ENCODE results near the gene CXorf38. TPM values are rescaled to one million over a fixed set of nuclear protein-coding genes. Genes with fewer than 3 reads are reported as not detected.
A peak's percentile ranks its signal among the peaks of the same experiment; 100 is the strongest.

CXorf38 gene
- total and polyA plus RNA-seq, 9 of the 15 experiments (the other 6 are each of a cell fraction or from before 2014, with no cell fraction given) = 1.2 to 12.8 (median 8.4) TPM

DNA sequence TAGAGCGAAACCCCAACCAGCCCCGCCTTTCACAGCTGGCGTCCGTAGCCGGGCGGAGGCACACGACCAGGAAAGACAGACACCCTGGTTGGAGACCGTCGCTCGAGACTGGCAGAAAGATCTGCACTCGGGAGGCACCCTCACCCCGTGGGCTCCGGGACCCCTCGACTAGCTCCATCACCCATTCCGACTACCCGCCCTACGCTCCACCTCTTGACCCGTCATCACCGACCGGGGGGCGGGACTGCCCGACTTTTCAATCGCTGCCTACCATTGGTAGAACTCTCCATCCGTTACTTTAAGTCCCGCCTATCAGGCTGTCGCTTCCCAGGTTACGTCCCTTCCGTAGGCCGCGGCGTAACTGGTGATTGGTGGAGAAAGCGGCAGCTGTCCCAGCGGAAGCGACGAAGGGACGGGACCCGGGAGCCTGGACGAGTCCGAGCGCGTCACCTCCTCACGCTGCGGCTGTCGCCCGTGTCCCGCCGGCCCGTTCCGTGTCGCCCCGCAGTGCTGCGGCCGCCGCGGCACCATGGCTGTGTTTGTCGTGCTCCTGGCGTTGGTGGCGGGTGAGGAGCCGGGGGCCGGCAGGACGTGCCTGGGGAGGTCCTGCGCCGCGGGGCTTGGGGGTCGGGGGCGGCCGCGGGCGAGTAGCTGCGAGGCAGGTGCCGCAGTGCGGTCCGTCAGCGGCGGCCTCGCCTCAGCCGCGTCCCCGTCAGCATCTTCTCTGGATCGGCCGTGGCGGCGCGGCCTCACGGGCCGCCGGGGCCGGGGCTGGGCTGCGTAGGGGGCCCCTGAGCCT lies 66.6 kb downstream of the CXorf38 start, which contains the start of gene ATP6AP2 (continued):
- TF ChIP-seq, protein P1, sequence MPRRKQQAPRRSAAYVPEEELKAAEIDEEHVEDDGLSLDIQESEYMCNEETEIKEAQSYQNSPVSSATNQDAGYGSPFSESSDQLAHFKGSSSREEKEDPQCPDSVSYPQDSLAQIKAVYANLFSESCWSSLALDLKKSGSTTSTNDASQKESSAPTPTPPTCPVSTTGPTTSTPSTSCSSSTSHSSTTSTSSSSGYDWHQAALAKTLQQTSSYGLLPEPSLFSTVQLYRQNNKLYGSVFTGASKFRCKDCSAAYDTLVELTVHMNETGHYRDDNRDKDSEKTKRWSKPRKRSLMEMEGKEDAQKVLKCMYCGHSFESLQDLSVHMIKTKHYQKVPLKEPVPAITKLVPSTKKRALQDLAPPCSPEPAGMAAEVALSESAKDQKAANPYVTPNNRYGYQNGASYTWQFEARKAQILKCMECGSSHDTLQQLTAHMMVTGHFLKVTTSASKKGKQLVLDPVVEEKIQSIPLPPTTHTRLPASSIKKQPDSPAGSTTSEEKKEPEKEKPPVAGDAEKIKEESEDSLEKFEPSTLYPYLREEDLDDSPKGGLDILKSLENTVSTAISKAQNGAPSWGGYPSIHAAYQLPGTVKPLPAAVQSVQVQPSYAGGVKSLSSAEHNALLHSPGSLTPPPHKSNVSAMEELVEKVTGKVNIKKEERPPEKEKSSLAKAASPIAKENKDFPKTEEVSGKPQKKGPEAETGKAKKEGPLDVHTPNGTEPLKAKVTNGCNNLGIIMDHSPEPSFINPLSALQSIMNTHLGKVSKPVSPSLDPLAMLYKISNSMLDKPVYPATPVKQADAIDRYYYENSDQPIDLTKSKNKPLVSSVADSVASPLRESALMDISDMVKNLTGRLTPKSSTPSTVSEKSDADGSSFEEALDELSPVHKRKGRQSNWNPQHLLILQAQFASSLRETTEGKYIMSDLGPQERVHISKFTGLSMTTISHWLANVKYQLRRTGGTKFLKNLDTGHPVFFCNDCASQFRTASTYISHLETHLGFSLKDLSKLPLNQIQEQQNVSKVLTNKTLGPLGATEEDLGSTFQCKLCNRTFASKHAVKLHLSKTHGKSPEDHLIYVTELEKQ (CRISPR knock-in tag; IDR thresholded peaks at IDR 0.05) = no peak
- no peak for TF ChIP-seq PTRF (tag; IDR thresholded peaks at IDR 0.05)
- TF ChIP-seq ATF3 (IDR thresholded peaks at IDR 0.05) = 0 out of 2 replicates have a peak, but pooled peaks have one; percentile 17
- TF ChIP-seq ATF3 (CRISPR knock-in tag; conservative IDR thresholded peaks at IDR 0.05) = no peak
- peak; percentile 59 for TF ChIP-seq TAF1 (IDR thresholded peaks at IDR 0.05; ENCODE audit: control insufficient read depth, extremely low read depth, insufficient read depth, low read length, severe bottlenecking)
- TF ChIP-seq E4F1 (CRISPR knock-in tag; IDR thresholded peaks at IDR 0.05; ENCODE audit: borderline replicate concordance) = no peak
- peak; percentile 85 for TF ChIP-seq C11orf30 (IDR thresholded peaks at IDR 0.05; ENCODE audit: low read depth)
- TF ChIP-seq GABPA (tag; conservative IDR thresholded peaks at IDR 0.05; ENCODE audit: low read depth) = peak; percentile 91
- no peak for TF ChIP-seq ZFP36 (IDR thresholded peaks at IDR 0.05; ENCODE audit: low read depth, low read length, partially characterized antibody)
- TF ChIP-seq DNMT1 (IDR thresholded peaks at IDR 0.05) = no peak
- peak; percentile 76; the same call in 1 of the 2 replicates for TF ChIP-seq ATF7 (IDR thresholded peaks at IDR 0.05)
- no peak for TF ChIP-seq ILK (tag; IDR thresholded peaks at IDR 0.05; ENCODE audit: borderline replicate concordance, low read depth)
- TF ChIP-seq SRSF9 (IDR thresholded peaks at IDR 0.05; ENCODE audit: borderline replicate concordance, low read depth, low read length) = no peak
- no peak for TF ChIP-seq ZNF668 (CRISPR knock-in tag; IDR thresholded peaks at IDR 0.05)
- no peak for TF ChIP-seq LEF1 (IDR thresholded peaks at IDR 0.05)
- no peak for TF ChIP-seq MCM7 (IDR thresholded peaks at IDR 0.05)
- no peak for TF ChIP-seq ZNF518B (CRISPR knock-in tag; IDR thresholded peaks at IDR 0.05)

Measured in K562 (cell line).